Measurements from ENCODE around the gene SMLR1.

GRCh38 chr6:130869681-130870080, 42.5 kb downstream of the SMLR1 start:
- no peak for TF ChIP-seq POLR2AphosphoS5 (IDR thresholded peaks at IDR 0.05)
- no peak for TF ChIP-seq EP300 (IDR thresholded peaks at IDR 0.05)
- no peak for TF ChIP-seq CTCF (IDR thresholded peaks at IDR 0.05)
- no peak for TF ChIP-seq POLR2A (IDR thresholded peaks at IDR 0.05)
